PC-3 (cell line): ENCODE measurements around the gene MIOX. TPM values are rescaled to one million over a fixed set of nuclear protein-coding genes. Genes with fewer than 3 reads are reported as not detected.
A peak's percentile ranks its signal among the peaks of the same experiment; 100 is the strongest.

Experiments
- ATAC-seq: fragments of 200-7000 bp; cut with Tn5 transposase; 2 replicates; pipeline ENCODE4 v1.9.1; 2020; ENCODE audit warnings: mild to moderate bottlenecking, moderate library complexity
- BruUV-seq: library from RNA; stranded (reverse); fragments of 400-500 nt; replicated peaks from 2 replicates; lab custom pipeline; 2021; lab: Mats Ljungman, UMichigan
- CTCF ChIA-PET: fragments of 300-600 bp; sonication (Branson Sonifier 250); formaldehyde crosslinking; loops from one replicate; lab custom pipeline; 2022; ENCODE audit warnings: antibody characterized with exemption; lab: Charles Lee
- POLR2A ChIA-PET: fragments of 300-600 bp; sonication (Branson Sonifier 250); formaldehyde crosslinking; loops from one replicate; lab custom pipeline; 2022; ENCODE audit warnings: antibody characterized with exemption; ENCODE audit not compliant: unreplicated experiment; lab: Charles Lee
- DNase-seq: peaks from one replicate; pipeline ENCODE4 v3.0.0-alpha.2; 2015
- H2AFZ ChIP-seq: fragments of 300-600 bp; sonication (generic); 2 replicates; pipeline ENCODE4 v1.6.0; 2016; ENCODE audit warnings: antibody characterized with exemption, low read length
- H3F3A ChIP-seq: fragments of 300-600 bp; sonication (generic); one replicate; pipeline ENCODE4 v1.6.0; 2017; ENCODE audit warnings: antibody characterized with exemption, low read length, control low read depth, mild to moderate bottlenecking; ENCODE audit not compliant: unreplicated experiment
- H3K27ac ChIP-seq: fragments of 300-600 bp; sonication (generic); 2 replicates; pipeline ENCODE4 v1.5.1; 2016; ENCODE audit warnings: mild to moderate bottlenecking, low read length
- H3K27me3 ChIP-seq: fragments of 300-600 bp; sonication (generic); 2 replicates; pipeline ENCODE4 v1.6.1; 2016; ENCODE audit warnings: low read length, mixed read lengths
- H3K36me3 ChIP-seq: fragments of 300-600 bp; sonication (generic); 2 replicates; pipeline ENCODE4 v1.6.1; 2016; ENCODE audit warnings: low read depth, mixed run types, low read length, mixed read lengths
- H3K4me1 ChIP-seq: fragments of 300-600 bp; sonication (generic); 2 replicates; pipeline ENCODE4 v1.5.1; 2016; ENCODE audit warnings: low read length; ENCODE audit not compliant: insufficient read depth
- H3K4me2 ChIP-seq: fragments of 300-600 bp; sonication (generic); 2 replicates; pipeline ENCODE4 v1.6.0; 2016; ENCODE audit warnings: low read length
- H3K4me3 ChIP-seq: fragments of 300-600 bp; sonication (generic); 2 replicates; pipeline ENCODE4 v1.5.1; 2016; ENCODE audit warnings: mild to moderate bottlenecking, low read length, mixed read lengths
- H3K79me2 ChIP-seq: fragments of 300-600 bp; sonication (generic); 2 replicates; pipeline ENCODE4 v1.6.1; 2017; ENCODE audit warnings: low read length, mixed read lengths
- H3K9ac ChIP-seq: fragments of 300-600 bp; sonication (generic); 2 replicates; pipeline ENCODE4 v1.6.0; 2016; ENCODE audit warnings: mild to moderate bottlenecking, low read length
- H3K9me2 ChIP-seq: fragments of 300-600 bp; sonication (generic); replicated peaks from 2 replicates; pipeline ENCODE4 v1.6.1; 2016; ENCODE audit warnings: mixed run types, low read length, mixed read lengths
- H3K9me3 ChIP-seq: fragments of 300-600 bp; sonication (generic); 2 replicates; pipeline ENCODE4 v1.6.1; 2016; ENCODE audit warnings: low read length, mixed read lengths
- H4K20me1 ChIP-seq: fragments of 300-600 bp; sonication (generic); 2 replicates; pipeline ENCODE4 v1.6.1; 2016; ENCODE audit warnings: low read length, mixed read lengths
- CTCF ChIP-seq: fragments of 300-600 bp; sonication (generic); conservative IDR thresholded peaks from 2 replicates; pipeline ENCODE4 v1.5.1; 2017; ENCODE audit warnings: antibody characterized with exemption, low read depth, mild to moderate bottlenecking, low read length
- EZH2 ChIP-seq: fragments of 300-600 bp; sonication (generic); IDR thresholded peaks from one replicate; pipeline ENCODE4 v1.6.1; 2017; ENCODE audit warnings: antibody characterized with exemption, mild to moderate bottlenecking, low read length; ENCODE audit not compliant: unreplicated experiment
- EZH2phosphoT487 ChIP-seq: fragments of 300-600 bp; sonication (generic); IDR thresholded peaks from 2 replicates; pipeline ENCODE4 v1.6.1; 2018; ENCODE audit warnings: mild to moderate bottlenecking, antibody characterized with exemption, low read length, borderline replicate concordance
- intact Hi-C: fragments of 100-400 bp; cut with micrococcal nuclease; formaldehyde crosslinking; loops from 2 replicates; pipeline ENCODE4 v1.9.0; 2023
- total RNA-seq: library from RNA; depleted of rRNA; stranded (reverse); fragments of >200 nt; gene quantifications from 2 replicates; pipeline ENCODE4 v1.2.3, GENCODE V29; 2014

MIOX gene
- total RNA-seq, 1 experiment from 2014 or later: not detected

DNA sequence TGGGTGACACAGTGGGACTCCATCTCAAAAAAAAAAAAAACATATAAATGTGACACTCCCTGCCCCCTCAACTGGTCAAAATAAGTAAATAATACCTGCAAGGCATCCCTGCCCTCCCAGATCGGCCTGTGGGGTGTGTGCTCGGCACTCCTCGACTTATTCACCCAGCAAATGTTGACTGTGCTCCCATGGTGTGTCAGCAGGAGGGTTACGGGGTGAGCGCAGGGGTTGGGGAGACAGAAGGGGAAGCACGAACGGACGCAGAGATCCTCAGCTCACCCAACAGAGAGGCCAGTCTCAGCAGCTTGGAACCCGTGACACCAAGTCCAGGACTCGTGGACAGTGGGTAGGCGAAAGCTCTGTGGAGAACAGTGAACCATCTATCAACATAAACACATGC lies 6.9 kb upstream of the MIOX start:
- H3K9ac ChIP-seq: no peak overlapping the region
- H3K27ac ChIP-seq: no peak overlapping the region
- CTCF ChIA-PET: no interaction called here
- BruUV-seq: no TSS peak
- TF ChIP-seq EZH2phosphoT487 (no peak), CTCF (no peak), EZH2 (no peak)
- no peaks in the 10 kb centered on the region for H3K79me2 ChIP-seq
- no peaks in the 10 kb centered on the region for H3K9me3 ChIP-seq
- H3K4me2 ChIP-seq: no peak overlapping the region
- H3K4me1 ChIP-seq: peaks cover 4% of the 10 kb centered on the region; the same call in 1 of the 2 replicates
- no peak for ATAC-seq
- H3F3A ChIP-seq: no peaks in the 10 kb centered on the region
- no peaks in the 10 kb centered on the region for H3K36me3 ChIP-seq
- POLR2A ChIA-PET: no interaction called here
- no peak overlapping the region for H2AFZ ChIP-seq
- no peaks in the 10 kb centered on the region for H3K27me3 ChIP-seq
- no peaks in the 10 kb centered on the region for H3K9me2 ChIP-seq
- DNase-seq: no peak
- no peaks in the 10 kb centered on the region for H4K20me1 ChIP-seq
- H3K4me3 ChIP-seq: no peak overlapping the region
- intact Hi-C loops: no loop called here

GRCh38 chr22:50481045-50481439 lies 5.6 kb upstream of the MIOX start:
- ATAC-seq: no peak
- BruUV-seq: no TSS peak
- CTCF ChIA-PET: no interaction called here
- H3K9ac ChIP-seq: no peak overlapping the region
- TF ChIP-seq EZH2phosphoT487: no peak
- no peak for TF ChIP-seq EZH2
- no peak for TF ChIP-seq CTCF
- no peak overlapping the region; the same call in 1 of the 2 replicates for H3K4me3 ChIP-seq
- intact Hi-C loops: no loop called here
- no peaks in the 10 kb centered on the region for H4K20me1 ChIP-seq
- H3K9me3 ChIP-seq: no peaks in the 10 kb centered on the region
- no peaks in the 10 kb centered on the region for H3K36me3 ChIP-seq
- no peaks in the 10 kb centered on the region for H3K9me2 ChIP-seq
- H3F3A ChIP-seq: no peaks in the 10 kb centered on the region
- H3K4me2 ChIP-seq: peak overlapping the region; percentile 67; the same call in 1 of the 2 replicates
- no peak for DNase-seq
- no peaks in the 10 kb centered on the region for H3K4me1 ChIP-seq
- H2AFZ ChIP-seq: peak overlapping the region; percentile 75; the same call in 1 of the 2 replicates
- H3K27ac ChIP-seq: no peak overlapping the region
- no peaks in the 10 kb centered on the region for H3K79me2 ChIP-seq
- POLR2A ChIA-PET: interaction anchor here (0.6 kb wide), 1 partner anchor 91 kb away, joined by 4 read pairs; no protein-coding TSS in a partner anchor
- no peaks in the 10 kb centered on the region for H3K27me3 ChIP-seq

- Histone ChIP-seq H3K9me3 (no peaks in the 10 kb centered on the region), H3K27ac (no peak within 1 kb of the TSS), H3K9ac (no peak within 1 kb of the TSS), H2AFZ (peak within 1 kb of the TSS; percentile 75; the same call in 1 of the 2 replicates), H4K20me1 (no peaks in the 10 kb centered on the region), H3K4me2 (peak within 1 kb of the TSS; percentile 67), H3K4me1 (no peaks in the 10 kb centered on the region), H3K79me2 (no peaks in the 10 kb centered on the region), H3K4me3 (peak within 1 kb of the TSS; percentile 59), H3K9me2 (no peaks in the 10 kb centered on the region), H3K27me3 (no peaks in the 10 kb centered on the region), H3K36me3 (no peaks in the 10 kb centered on the region), H3F3A (no peaks in the 10 kb centered on the region)
- CTCF ChIA-PET: no interaction called here
- POLR2A ChIA-PET: interaction anchor here (0.6 kb wide), 1 partner anchor 92 kb away, joined by 4 read pairs; no protein-coding TSS in a partner anchor
- intact Hi-C loops: no loop called here
- no peak for TF ChIP-seq EZH2phosphoT487
- no peak for TF ChIP-seq EZH2
- no peak for TF ChIP-seq CTCF
- BruUV-seq: no TSS peak
- ATAC-seq: peak; percentile 54
- DNase-seq: no peak
Observed at GRCh38 chr22:50481440-50482106, 5.1 kb upstream of the MIOX start, which contains the start of gene ADM2. TSS of gene ADM2 (plus strand) at chr22:50481543. CDS start at chr22:50481848, 305 bp downstream.
